Activated CD4-positive, CD25-positive, alpha-beta regulatory T cell (primary cell): ENCODE measurements around the gene VWA2.

ENCODE experiments used
- DNase-seq, 4 experiments: peaks; one replicate each; lab custom pipeline; 2025; lab: John Stamatoyannopoulos, UW

Gene VWA2

GRCh38 chr10:114278140-114278883 is 39.3 kb downstream of the VWA2 start:
- DNase-seq = no peak

GRCh38 chr10:114278884-114279191 is 39.8 kb downstream of the VWA2 start:
- DNase-seq = no peak

DNA sequence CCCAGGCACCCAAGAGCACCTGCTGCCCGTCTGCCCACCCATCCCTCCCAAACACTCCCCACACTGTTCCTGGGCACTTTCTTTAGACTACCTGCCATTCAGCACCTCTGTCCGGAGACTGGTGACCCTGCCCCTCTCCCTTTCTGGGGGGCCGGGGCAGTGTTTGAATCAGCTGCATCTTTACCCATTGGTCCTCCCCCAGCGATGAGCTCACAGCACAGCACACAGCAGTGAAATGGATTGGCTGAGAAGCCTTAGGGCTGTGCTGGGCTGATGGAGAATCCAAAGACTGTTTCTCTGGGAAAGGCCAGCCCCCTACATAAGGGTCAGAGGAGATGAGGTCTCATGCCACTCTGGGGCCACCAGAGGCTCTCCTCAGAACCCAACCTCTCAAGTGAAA is 40.2 kb downstream of the VWA2 start:
- DNase-seq = no peak

GRCh38 chr10:114279901-114280644 is 41.0 kb downstream of the VWA2 start:
- no peak for DNase-seq

DNA sequence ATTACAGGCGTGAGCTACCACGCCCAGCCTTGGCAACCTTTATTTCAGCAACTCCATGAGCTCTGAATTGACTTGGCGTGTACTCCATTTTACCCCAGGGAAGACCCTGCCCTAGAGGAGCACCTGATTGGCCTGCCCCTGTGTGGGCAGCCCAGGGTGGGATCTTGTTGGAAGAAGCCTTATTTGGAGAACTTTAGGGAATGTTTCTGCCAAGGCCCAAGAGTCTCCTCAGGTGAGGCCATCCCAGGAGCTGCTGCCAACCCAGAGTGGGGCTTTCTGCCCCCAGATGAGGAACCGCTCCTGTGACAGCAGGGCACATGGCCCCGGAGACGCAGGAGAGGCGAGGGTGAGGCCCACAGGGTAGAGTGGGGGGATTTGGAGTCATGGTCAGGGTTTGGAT is 42.0 kb downstream of the VWA2 start:
- no peak for DNase-seq

- DNase-seq = no peak
Observed at GRCh38 chr10:114281461-114281860, 42.4 kb downstream of the VWA2 start.

- DNase-seq = no peak
Observed at GRCh38 chr10:114282526-114282925, 43.5 kb downstream of the VWA2 start.

DNA sequence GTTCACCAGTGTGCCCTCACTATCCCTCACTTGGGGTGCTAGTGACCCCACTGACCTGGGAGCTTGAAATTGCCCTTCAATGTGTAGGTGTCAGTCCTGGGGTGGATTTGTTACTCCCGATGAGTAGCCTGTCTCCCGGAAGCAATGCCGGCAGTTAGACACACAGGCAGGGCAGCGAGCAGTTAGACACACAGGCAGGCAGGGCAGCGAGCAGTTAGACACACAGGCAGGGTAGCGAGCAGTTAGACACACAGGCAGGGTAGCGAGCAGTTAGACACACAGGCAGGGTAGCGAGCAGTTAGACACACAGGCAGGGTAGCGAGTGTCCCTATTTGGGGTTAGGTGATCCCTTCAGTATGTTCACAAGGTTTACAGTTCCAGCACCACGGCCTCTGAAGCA is 44.0 kb downstream of the VWA2 start:
- no peak for DNase-seq

GRCh38 chr10:114283535-114284234 is 44.6 kb downstream of the VWA2 start:
- no peak for DNase-seq

GRCh38 chr10:114284346-114285071 is 45.5 kb downstream of the VWA2 start:
- DNase-seq = no peak

DNA sequence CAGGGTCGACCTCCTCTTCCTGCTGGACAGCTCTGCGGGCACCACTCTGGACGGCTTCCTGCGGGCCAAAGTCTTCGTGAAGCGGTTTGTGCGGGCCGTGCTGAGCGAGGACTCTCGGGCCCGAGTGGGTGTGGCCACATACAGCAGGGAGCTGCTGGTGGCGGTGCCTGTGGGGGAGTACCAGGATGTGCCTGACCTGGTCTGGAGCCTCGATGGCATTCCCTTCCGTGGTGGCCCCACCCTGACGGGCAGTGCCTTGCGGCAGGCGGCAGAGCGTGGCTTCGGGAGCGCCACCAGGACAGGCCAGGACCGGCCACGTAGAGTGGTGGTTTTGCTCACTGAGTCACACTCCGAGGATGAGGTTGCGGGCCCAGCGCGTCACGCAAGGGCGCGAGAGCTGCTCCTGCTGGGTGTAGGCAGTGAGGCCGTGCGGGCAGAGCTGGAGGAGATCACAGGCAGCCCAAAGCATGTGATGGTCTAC is 46.9 kb downstream of the VWA2 start:
- DNase-seq = no peak

- no peak for DNase-seq
Observed at GRCh38 chr10:114286921-114287320, 47.9 kb downstream of the VWA2 start.

DNA sequence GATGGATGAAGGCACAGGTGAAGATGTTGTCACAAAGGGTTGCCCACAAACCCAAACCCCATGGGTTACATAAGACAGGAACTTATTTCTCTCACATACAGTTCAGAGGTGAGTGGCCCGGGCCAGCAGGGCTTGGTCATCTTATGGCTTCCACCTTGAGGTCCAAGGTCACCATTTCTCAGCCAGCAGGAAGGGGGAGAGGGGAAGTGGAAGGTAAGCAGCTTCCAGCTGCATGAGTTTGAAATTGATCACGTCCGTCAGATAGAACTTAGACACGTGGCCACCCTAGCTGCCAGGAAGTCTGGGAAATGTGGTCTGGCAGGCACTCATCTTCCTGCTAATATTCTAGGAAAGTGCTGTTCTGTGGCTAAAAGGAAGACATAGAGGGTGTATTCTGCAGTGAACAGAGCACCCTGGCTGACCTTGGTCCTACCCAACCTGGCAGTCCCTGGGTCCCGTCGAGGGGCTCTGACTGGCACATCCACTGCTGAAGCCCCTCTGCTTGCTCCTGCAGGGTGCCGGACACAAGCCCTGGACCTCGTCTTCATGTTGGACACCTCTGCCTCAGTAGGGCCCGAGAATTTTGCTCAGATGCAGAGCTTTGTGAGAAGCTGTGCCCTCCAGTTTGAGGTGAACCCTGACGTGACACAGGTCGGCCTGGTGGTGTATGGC is 49.5 kb downstream of the VWA2 start:
- DNase-seq = no peak

DNA sequence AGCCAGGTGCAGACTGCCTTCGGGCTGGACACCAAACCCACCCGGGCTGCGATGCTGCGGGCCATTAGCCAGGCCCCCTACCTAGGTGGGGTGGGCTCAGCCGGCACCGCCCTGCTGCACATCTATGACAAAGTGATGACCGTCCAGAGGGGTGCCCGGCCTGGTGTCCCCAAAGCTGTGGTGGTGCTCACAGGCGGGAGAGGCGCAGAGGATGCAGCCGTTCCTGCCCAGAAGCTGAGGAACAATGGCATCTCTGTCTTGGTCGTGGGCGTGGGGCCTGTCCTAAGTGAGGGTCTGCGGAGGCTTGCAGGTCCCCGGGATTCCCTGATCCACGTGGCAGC is 50.0 kb downstream of the VWA2 start:
- DNase-seq = no peak

GRCh38 chr10:114290038-114290437 is 51.0 kb downstream of the VWA2 start:
- no peak for DNase-seq

DNA sequence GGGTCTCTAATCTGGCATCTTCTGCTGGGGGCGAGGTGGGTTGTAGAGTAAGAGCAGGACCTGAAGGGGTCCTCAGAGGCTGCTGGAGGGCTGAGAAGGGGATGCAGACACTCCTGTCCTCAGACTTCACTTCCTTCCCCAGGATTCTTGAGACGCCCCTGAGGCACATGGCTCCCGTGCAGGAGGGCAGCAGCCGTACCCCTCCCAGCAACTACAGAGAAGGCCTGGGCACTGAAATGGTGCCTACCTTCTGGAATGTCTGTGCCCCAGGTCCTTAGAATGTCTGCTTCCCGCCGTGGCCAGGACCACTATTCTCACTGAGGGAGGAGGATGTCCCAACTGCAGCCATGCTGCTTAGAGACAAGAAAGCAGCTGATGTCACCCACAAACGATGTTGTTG is 52.0 kb downstream of the VWA2 start:
- DNase-seq = no peak

DNA sequence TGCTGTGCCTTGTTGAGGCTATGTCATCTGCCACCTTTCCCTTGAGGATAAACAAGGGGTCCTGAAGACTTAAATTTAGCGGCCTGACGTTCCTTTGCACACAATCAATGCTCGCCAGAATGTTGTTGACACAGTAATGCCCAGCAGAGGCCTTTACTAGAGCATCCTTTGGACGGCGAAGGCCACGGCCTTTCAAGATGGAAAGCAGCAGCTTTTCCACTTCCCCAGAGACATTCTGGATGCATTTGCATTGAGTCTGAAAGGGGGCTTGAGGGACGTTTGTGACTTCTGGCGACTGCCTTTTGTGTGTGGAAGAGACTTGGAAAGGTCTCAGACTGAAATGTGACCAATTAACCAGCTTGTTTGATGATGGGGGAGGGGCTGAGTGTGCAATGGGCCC is 52.5 kb downstream of the VWA2 start:
- DNase-seq = no peak

- no peak for DNase-seq
Observed at GRCh38 chr10:114293075-114293474, 54.0 kb downstream of the VWA2 start.

DNA sequence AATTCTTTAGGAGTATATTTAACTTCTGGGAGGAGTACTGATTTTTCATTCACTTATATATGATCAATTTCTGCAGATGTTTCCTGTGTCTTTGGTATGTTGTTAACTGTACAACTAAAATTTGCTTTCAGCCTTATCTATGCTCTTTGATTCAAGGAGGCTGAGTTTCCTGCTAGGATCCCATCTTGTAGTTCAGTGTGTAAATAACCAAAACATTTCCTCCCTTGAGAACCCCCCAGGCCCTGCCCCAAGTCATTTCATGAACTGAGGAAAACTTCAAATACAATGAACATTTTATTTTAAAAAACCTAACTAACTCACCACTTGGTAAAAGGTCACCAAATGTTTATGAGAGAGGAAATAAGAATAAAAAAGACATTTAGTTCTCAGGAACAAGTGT is 55.5 kb downstream of the VWA2 start:
- DNase-seq = no peak

- no peak for DNase-seq
Observed at GRCh38 chr10:114295393-114295792, 56.3 kb downstream of the VWA2 start.

DNA sequence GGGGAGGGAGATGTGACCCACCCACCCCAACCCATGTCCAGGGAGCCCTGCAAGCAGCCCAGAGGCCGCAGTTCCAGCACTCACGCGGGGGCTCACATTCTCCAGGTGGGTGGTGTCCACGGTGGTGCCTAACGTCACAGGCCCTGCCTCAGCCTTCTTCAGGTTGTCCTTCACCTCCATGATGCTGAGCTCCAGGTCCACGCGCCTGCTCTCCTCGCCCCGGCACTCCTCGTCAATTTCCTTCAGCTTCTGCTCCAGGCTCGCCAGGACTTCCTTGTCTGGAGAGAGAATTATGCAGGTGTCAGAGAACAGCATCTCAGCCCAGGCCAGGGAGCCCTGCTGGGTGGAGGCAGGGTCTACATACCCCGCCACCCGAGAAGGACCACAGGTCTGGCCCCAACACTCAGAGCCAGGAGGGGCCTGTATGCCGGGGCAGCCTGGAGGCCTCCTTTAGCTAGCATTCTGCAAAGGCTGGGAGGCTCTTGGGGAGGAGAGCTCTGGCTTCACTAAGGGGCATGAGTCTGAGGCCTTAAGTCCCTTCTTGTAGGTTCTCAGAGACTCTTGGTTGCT is 58.2 kb downstream of the VWA2 start:
- DNase-seq = no peak
